NCI-H1694 treated with DMSO at 0.1 percent for 48 hours (cell line): ENCODE data around the gene GSX1.
"Not testable (repeated sequence)": the region's sequence is repeated elsewhere in the genome, so short reads cannot be mapped to it uniquely, and the experiment has no call there.

ENCODE experiments used
- DNase-seq: peaks from one replicate; lab custom pipeline; 2025; lab: John Stamatoyannopoulos, UW

GSX1 gene

DNA sequence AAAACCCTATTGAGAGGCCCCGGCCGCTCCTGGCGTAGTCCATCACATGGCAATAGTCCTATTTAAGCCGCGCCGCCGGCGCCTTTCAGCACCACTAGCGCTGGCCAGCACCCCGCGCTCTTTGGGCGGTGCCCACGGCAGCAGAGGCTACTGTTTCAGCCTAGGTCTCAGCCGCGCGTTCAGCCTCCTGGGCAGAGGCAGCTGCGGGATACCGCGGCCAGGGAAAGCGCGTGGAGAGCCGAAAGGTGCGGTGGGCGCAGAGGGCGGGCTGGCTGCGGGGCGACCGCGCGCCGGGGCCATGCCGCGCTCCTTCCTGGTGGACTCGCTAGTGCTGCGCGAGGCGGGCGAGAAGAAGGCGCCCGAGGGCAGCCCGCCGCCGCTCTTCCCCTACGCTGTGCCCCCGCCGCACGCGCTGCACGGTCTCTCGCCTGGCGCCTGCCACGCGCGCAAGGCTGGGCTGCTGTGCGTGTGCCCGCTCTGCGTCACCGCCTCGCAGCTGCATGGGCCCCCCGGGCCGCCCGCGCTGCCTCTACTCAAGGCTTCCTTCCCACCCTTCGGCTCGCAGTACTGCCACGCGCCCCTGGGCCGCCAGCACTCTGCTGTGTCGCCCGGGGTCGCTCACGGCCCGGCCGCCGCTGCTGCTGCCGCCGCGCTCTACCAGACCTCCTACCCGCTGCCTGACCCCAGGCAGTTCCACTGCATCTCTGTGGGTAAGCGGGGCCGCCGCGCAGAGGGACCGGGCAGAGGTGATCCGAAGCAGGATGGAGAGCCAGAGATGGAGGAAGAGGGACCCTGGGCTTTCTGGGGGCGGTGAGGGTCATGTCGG lies at the start of gene GSX1:
GSX1 (plus strand) TSS at position 91 of the 826 bp plus-strand sequence; CDS start at position 299, 208 bp downstream.
- DNase-seq = no peak

DNA sequence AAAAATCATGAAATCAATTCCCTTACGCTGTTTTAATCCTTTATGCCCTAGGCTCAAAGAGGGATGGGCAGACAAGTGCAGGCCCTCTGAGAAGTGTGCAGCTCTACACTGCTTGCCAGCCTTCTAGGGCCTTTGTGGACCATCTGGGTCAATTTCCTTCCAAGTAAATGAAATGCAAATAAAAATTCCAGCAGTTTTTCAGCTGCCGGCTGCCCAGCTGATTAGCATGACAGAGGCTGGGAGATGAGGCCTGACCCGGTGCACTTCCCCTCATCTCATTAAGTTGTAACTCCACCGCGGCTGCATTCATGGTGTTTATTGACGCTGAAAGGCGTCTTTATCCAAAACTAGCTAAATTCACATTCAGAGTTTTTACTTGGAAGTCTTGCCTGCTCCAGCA lies 47.5 kb upstream of the GSX1 start:
- no peak for DNase-seq

DNA sequence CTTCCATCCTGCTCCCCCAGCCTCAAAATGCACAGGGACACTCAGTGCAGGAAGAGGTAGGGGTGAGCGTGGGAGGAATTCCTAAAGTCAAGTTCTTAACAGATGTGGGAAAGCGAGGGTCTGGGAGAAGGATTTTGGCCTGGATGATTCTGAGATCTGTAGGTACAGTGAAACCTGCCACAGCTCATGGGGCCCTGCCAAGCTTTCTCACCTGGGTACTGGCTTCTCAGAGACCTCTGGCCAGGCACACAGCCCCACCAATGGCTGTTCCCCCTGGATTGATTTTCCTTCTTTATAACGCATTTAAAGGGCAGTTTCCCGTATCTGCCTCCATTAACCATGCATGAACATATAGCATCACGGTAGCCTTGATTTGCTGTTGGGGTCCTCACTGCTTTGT lies 47.0 kb upstream of the GSX1 start:
- no peak for DNase-seq

DNA sequence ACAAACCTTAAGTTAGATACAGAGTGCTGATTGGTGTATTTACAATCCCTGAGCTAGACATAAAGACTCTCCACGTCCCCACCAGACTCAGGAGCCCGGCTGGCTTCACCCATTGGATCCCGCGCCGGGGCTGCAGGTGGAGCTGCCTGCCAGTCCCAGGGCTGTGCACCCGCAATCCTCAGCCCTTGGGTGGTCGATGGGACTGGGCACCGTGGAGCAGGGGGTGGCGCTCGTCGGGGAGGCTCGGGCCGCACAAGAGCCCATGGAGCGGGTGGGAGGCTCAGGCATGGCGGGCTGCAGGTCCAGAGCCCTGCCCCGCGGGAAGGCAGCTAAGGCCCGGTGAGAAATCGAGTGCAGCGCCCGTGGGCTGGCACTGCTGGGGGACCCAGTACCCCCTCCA lies 44.1 kb upstream of the GSX1 start:
- DNase-seq = not testable (repeated sequence)

DNA sequence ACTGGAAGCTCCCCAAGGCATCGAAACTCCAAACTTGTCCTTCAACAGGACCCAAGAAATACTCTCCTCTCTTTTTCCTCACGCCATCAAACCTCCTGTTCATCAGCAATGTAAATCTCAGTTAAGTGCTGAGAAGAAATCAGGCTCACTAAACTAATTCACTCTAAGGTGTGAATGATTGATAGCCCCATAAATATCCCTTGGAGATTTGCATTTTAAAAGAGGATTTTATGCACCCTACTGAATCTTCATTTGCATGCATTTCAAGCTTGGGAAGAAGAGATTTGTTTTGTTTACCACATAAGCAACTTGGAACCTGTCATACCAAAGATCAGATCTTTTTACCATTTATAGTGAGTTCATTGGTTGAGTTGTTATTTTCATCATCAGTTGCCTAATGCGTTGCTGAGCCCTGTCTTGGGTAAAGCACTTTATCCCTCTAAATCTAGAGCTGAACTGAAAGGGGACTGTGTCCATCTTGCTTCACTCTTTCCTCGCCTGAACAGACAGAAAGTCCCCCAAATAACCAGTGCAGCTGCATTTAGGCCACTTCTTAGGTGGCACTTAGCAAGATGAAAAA lies 40.2 kb upstream of the GSX1 start:
- DNase-seq = no peak

DNA sequence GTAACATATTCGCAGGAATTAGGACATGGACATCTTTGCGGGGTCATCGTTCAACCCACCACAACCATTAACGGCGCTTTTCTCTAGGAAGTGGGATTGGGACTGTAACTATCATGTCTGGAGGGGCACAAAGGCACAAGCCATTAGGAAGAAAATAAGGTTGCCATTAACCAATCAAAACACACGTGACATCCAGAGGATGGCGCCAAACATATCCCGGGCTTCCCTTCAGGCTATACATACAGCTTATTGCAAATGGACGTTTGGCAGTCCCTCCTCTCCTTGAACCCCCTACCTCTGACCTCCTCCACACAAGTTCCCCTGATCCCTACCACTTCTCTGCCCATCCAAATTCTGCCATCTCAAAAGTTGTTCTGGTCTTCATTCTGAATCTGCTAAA lies 26.6 kb upstream of the GSX1 start:
- DNase-seq = no peak

DNA sequence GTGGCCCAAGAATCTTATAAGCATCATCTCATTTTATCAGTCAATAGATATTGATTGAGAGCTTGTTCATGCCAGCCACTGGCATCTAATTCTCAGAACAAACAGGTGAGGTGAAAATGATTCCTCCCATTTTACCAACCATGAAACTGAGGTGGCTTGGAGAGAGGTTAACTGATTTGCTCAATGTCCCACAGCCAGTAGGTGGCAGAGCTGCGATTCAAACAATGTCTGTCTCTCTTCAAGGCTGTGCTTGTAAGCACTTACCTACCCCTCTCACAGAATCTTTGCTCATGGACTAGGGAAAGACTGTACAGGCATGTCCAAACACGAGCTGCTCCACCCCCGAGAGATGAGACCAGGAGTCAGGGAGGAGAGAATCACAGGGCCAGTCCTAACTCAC lies 21.5 kb upstream of the GSX1 start:
- DNase-seq = peak; percentile 21

DNA sequence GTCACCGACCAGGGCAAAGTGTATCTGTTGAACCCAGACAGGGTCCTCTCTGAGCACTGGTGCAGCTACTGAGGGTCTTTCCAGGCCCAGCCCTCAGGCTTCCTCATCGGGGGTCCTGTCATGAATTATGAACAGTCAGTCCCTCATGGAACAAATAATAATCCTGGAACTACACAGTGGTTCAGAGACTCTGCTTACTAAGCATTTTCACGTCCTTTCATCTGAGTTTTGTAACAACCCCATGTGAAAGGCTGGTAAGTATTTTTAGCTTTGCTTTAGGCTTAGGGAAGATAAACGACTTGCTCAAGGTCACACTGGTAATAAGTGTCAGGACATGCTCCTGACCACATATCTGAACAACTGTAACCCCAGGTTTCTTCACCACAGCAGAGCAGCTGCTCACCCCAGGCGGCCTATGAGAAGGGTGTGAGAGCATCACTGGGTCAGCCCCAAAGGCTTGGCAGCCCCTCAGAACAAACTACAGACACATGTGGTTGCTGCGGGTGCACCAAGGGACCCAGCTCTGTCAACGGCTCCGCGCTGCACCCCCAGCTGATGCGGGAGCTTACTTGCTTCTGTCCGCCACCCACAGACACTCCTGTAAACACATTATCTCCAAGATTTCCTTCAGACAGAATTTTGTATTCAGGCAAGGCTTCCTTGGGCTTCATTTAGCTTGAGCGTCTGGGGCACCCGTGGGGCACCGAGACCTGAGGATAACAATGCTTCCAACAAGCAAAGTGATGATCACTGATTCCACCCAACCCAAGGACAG lies 19.4 kb upstream of the GSX1 start:
- DNase-seq = no peak

DNA sequence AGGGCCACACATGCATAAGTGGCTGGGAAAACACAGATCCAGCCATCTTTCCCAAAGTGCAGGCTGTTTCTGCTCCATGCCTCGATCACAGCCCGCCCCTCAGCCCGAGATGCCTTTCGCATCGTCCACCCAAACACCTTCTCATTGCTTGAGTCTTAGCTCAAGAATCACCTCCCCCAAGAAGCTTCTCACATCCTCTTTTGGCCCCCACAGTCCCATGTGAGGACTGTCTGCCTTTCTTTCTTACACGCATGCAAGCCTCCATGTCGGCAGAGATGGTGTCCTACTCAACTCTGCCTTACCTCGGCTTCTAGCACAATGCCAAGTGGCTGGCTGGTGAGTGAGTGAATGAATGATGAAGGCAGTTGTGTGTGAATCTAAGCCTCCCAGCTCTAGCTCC lies 18.1 kb upstream of the GSX1 start:
- no peak for DNase-seq

DNA sequence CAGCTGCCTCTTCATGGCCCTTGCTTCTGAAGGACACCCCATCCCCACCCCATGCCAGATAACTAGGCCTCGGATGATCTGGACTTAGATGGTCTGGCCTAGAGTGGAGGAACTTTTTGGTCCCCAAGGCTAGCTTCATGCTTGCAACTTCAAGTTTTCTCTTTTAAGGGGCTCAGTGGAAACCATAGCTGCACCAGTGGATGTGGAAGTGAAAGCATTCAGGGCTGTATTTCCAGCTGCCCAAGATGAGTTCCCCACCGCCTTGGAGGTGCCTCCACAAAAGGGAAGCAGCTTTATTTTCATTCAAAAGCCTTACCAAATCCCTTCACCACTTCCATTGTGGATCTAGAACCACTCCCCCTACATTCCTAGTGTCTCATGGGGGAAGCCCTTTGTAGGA lies 17.6 kb upstream of the GSX1 start:
- DNase-seq = no peak

DNA sequence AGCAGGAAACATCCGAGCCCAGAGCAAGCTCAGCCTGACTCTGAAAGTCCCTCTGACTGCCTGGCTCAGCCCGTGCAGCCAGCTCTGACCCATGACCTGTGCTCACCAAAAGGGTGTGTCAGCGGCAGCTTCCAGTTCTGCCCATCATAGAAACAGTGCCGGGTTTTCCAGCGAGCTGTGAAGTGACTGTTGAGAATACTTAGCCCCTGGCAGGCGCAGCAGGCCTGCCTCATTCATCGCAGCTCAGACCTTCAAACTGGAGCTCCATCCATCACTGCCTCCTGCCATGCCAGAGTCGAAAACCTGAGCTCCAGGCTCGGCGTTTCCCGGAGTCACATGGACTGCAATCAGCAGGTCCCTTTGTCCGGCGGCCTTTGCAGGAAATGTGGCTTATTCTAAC lies 16.3 kb upstream of the GSX1 start:
- no peak for DNase-seq

DNA sequence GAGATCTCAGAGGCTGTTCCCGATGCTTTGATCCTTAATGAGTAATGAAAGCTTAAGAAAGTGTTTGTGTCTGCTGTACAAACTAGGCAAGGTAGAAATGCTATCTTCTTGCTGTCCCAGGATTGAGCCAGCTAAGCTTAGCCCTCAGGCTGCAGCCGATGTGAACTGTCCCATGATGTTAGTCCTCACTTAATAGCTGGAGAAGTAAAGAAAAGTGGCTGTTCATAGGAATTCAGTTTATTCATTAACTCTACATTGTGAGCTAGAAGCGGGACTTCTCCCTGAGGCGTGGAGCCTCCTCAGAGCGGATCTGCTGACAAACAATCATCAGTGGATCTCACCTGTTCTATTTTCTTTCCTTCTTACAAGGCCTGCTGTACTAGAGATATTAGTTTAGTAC lies 10.1 kb upstream of the GSX1 start:
- no peak for DNase-seq

DNA sequence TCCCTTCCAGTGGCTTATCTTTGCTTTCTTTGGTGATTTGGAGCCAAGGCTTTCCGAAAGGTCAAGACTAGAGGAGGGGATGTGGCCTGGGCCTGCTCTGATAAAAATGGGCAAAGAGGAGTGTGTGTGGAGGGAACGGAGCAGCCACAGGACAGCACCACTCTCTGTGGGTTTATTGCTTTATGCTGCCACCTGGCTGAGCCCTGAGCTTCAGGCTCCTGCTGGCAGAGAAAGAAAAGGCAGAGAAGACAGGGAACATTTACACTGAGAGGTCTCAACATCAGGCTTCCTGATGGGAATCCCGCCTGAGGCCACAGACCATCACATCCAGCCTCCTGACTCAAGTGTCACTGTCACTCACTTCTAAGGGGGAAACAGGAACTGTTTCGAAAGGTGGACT lies 9.2 kb upstream of the GSX1 start:
- DNase-seq = no peak

DNA sequence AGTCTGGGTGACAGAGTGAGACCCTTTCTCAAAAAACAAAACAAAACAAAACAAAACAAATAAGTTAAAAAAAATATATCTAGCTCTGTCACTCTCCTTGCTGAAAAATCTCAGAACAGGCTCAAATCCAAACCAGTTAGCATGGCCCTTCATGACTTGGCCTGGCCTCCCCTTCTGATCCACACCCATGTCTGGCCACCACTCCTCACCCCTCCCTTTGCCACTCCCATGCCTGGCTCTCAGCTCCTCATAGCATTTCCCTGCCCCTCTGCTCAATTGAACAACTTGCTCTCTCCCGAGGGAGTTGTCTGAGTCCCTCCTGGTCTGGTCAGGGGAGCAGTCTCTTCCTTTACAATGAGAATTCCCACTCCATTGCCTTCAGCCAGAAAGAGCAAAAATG lies 4.0 kb upstream of the GSX1 start:
- DNase-seq = no peak

DNA sequence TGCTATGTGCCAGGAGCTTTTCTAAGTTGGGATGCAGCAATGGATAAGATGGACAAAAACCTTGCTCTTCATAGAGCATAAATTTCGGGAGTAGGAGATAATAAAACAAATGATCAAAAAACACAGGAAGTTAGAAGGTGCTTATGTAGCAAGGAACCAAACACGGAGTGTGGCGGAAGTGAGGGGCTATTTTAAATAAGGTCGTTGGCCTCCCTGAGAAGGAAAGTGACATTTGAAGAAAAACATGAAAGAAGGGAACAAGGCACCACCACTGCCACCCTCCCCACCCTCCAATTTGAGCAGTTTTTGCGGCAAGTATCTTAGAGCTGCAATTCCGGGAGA lies 3.2 kb upstream of the GSX1 start:
- no peak for DNase-seq

DNA sequence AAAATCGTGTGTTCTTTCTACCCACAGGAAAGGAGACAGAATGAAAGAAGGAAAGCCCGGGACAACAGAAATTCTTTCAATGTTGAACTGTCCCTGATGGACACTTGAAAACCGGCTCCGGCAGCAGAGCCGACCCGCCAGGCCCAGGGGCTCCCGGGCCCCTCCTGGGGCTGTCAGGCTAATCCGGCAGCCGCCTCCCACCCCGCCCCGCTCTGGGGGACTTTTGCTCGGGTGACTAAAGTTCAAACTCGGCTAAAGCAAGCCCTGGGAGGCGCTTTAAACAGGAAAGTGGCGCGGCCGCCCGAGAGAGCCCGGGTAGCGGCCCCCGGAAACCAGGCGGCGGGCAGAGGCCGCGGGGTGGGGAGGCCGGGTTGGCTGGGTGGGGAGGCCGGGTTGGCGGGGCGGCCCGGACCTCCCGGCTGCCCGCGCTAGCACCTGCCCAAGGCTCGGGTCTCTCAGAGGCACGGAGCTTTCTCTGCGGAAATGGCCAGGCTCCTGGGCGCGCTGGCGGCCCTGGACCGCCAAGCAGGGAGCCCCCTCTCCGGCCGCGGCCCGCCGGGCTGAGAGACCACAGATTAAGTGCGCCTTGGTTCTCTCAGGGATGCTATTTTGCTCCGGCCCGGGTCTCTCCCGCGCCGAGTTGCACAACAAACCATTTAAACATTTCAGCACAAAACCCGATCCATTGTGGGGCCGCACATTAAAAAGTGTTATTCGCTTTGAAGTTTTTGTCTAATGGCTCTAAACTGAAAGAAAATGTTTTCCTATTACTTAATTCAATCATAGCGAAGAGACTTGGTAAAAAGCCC lies 2.6 kb upstream of the GSX1 start:
- no peak for DNase-seq

DNA sequence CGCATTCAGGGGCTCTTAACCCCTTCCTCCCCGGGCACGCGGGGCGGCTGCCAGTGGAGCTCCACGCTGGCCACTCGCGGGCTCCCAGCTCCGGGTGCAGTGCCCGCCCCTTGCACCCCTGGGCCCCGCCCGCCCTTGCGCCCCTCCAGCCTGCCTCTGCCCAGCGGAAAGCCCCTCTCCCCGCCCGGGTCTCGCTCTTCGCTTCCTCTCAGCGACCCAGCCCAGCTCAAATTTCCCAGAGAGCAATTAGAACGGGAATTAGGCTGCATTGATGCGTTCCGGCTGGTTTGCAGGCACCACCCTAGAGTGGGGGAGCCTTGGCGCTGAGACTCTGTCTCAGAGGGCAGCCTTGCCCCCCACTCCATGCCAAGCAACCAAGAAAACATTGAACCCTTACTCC lies 1.8 kb upstream of the GSX1 start:
- no peak for DNase-seq

DNA sequence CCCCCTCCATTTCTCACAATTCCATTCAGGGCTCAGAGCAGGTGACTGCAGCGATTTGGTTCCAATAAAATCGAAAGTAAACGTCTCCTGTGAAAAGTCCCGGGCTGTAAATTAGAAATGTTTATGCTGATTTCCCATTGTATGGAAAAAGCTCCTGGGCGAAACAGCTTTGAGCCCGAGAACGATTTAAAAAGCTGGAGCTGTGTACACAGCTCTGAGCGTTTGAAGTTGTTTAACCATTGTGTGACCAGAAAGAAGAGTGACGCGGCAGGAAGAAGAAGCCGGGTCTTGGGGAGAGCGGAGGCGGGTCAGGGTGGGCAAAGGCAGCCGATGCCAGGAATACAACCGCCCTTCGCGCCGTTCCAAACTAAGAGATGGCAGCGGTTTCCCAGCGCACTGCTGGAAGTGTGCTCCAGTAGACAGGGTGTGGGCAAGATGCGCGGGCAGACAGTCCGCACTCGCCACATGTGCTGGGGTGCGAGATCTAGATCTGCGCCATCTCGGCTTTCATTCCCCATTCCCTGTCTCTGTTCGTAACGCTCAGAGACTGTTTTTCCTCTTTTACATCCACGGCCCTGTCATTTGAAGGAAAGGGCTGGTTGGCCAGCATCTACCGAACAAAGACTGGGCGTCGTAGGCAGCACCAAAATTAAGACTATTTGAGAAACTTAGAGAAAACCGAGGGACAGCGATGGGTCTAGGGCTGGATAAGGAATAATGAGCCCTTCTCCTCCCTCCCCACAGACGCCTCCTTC lies 960 bp upstream of the GSX1 start:
- peak; percentile 19 for DNase-seq

DNA sequence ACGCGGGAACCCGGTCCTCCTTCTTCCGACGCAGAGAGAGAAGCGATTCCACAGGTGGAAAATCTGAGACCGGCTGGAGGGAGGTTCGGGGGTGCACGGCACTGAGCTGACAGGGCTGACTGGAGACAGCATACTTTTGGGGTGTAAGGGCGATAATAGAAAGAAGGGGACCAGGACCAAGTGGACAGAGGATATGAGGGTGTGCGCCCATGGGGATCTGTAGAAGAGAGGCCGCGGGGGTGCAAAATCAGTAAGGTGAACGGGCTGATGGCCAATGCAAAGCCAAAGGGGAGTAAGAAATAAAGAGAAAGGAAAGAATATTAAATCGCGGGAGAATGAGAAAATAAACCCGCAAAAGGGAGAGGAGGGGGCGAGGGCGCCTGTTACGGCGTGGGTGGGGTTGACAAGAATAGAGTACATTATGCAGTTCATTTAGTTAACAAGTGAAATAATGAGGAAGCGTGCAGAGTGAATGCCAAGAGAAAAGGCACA lies 336 bp upstream of the GSX1 start:
- no peak for DNase-seq

DNA sequence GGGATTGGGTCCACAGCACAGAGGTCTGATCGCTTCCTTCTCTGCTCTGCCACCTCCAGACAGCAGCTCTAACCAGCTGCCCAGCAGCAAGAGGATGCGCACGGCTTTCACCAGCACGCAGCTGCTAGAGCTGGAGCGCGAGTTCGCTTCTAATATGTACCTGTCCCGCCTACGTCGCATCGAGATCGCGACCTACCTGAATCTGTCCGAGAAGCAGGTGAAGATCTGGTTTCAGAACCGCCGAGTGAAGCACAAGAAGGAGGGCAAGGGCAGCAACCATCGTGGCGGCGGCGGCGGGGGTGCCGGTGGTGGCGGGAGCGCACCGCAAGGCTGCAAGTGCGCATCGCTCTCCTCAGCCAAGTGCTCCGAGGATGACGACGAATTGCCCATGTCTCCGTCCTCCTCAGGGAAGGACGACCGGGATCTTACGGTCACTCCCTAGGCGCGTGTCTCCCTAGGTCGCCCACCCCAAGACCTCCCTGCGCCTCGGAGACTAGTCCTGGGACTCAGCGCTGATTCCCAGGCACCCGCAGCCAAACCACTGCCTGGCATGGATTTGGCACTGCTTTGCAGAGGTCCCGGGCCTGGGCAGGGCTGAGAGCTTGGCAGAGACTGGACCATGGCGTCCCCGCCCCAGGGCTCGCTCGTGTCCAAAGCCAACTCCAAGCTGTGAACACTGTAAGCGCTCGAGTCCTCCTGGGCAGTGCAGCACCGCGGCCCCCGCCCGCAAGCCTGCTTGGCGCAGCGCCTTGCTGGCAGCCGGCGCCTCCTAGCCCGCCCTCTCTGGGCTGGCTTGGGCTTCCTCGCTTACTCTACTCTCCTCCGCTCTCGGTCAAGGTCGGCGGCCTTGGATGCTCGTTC lies 1.5 kb downstream of the GSX1 start:
- DNase-seq = no peak

DNA sequence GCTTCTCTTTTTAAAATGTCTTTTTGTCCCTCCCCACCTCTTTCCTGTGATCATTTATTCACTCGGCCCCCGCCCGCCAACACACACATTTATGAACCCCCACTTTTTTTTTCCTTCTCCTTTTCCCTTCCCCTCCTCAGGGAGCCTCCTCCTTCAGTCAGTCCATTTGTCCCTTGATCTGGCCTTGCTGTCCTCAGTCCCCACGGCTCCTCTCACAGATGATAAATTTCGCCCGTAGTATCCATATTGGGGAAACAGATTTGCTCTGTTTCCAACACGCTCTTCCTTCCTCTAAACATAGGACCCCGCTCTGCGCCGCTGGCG lies 2.0 kb downstream of the GSX1 start:
- no peak for DNase-seq
